CD4-positive, alpha-beta memory T cell (primary cell): Measurements from ENCODE around the gene MYO1B. TPM values are rescaled to one million over a fixed set of nuclear protein-coding genes. Genes with fewer than 3 reads are reported as not detected.

ENCODE experiments used
- CTCF ChIA-PET: fragments of 350-600 bp; sonication (Branson Sonifier 250); formaldehyde crosslinking; loops from one replicate; lab custom pipeline; 2021; ENCODE audit warnings: inconsistent platforms; ENCODE audit not compliant: partially characterized antibody; lab: Charles Lee
- POLR2A ChIA-PET: fragments of 350-600 bp; sonication (Branson Sonifier 250); formaldehyde crosslinking; loops from one replicate; lab custom pipeline; 2021; ENCODE audit not compliant: partially characterized antibody; lab: Charles Lee
- DNase-seq, 5 donors: peaks; one replicate each; pipeline versions ENCODE4 v3.0.0 to v3.0.0-alpha.2; 2020 to 2022; ENCODE audit warnings: mixed read lengths in 1 of 5
- H3K27ac ChIP-seq: one replicate; pipeline ENCODE4 v1.7.0; 2013; ENCODE audit warnings: low read depth, low read length
- H3K27me3 ChIP-seq: 2 replicates; pipeline ENCODE4 v1.7.0; 2013; ENCODE audit warnings: mild to moderate bottlenecking, low read length, moderate library complexity; ENCODE audit not compliant: insufficient read depth
- H3K36me3 ChIP-seq: 2 replicates; pipeline ENCODE4 v1.7.0; 2013; ENCODE audit warnings: mild to moderate bottlenecking, low read length, moderate library complexity; ENCODE audit not compliant: insufficient read depth
- H3K4me1 ChIP-seq: 2 replicates; pipeline ENCODE4 v1.7.0; 2013; ENCODE audit warnings: mild to moderate bottlenecking, low read length, moderate library complexity; ENCODE audit not compliant: insufficient read depth
- H3K4me3 ChIP-seq, 2 donors: one replicate each; pipeline ENCODE4 v1.7.0; 2013; ENCODE audit warnings: low read length in 2 of 2, mild to moderate bottlenecking in 1 of 2
- H3K9me3 ChIP-seq, 2 donors: one replicate each; pipeline ENCODE4 v1.7.0; 2013; ENCODE audit warnings: low read length in 2 of 2, control low read depth in 1 of 2; ENCODE audit not compliant: control insufficient read depth in 1 of 2
- H3K27ac Mint-ChIP-seq, 7 donors: one replicate each; pipeline ENCODE4 v1.8.0; 2020 to 2021; ENCODE audit warnings: mixed read lengths in 7 of 7, mild to moderate bottlenecking in 6 of 7, inconsistent platforms in 3 of 7, moderate library complexity in 3 of 7
- H3K27me3 Mint-ChIP-seq, 2 donors: one replicate each; pipeline ENCODE4 v1.8.0; 2020 to 2021; ENCODE audit warnings: mixed read lengths in 2 of 2
- H3K36me3 Mint-ChIP-seq, 2 donors: one replicate each; pipeline ENCODE4 v1.8.0; 2020 to 2021; ENCODE audit warnings: mixed read lengths in 2 of 2, inconsistent platforms in 1 of 2, mild to moderate bottlenecking in 1 of 2
- H3K4me1 Mint-ChIP-seq, 4 donors: one replicate each; pipeline ENCODE4 v1.8.0; 2020 to 2021; ENCODE audit warnings: mixed read lengths in 4 of 4, mild to moderate bottlenecking in 1 of 4
- H3K4me3 Mint-ChIP-seq, 8 donors: one replicate each; pipeline ENCODE4 v1.8.0; 2020 to 2021; ENCODE audit warnings: mixed read lengths in 8 of 8, mild to moderate bottlenecking in 7 of 8, moderate library complexity in 6 of 8, inconsistent platforms in 3 of 8
- H3K9me3 Mint-ChIP-seq, 8 donors: one replicate each; pipeline ENCODE4 v1.8.0; 2020 to 2021; ENCODE audit warnings: mixed read lengths in 8 of 8, mild to moderate bottlenecking in 5 of 8, inconsistent platforms in 3 of 8, moderate library complexity in 1 of 8
- intact Hi-C: fragments of 100-400 bp; cut with micrococcal nuclease; formaldehyde crosslinking; loops from one replicate; pipeline ENCODE4 v1.15.1; 2023
- polyA plus RNA-seq, 2 donors: library from polyadenylated mRNA; unstranded; fragments of 300-500 nt; fragmentation: Illumina TruSeq; gene quantifications; one replicate each; pipeline ENCODE4 v1.2.3, GENCODE V29; 2021
- total RNA-seq, 2 experiments: library from RNA; stranded (reverse); gene quantifications; one replicate each; pipeline ENCODE4 v1.2.3, GENCODE V29; 2021

The MYO1B gene
- total and polyA plus RNA-seq, 4 experiments from 2014 or later: 0.12 to 0.38 (median 0.17) TPM

DNA sequence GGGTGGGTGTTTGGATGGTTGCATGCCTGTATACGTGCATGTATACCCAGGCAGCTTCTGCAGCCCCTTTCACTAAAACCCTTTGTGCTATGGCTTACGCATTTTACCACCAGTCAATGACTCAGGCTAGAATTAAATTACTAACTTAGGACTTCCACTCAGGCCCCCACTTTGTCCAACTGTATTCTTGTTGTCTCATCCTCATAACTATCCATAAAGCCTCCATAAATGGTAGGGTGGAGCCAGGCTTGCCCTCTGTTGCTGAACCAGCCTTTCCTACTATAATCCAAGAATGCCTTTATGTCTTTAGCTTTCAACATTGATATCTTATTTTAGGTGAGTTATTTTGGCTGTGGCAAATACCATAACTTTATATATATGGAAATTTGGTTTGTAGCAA, 119.9 kb downstream of the MYO1B start:
- Histone ChIP-seq H3K36me3 (no peaks in the 10 kb centered on the region), H3K4me1 (no peaks in the 10 kb centered on the region), H3K27me3 (no peaks in the 10 kb centered on the region), H3K9me3 (no peaks in the 10 kb centered on the region), H3K27ac (no peak overlapping the region), H3K4me3 (no peak overlapping the region)
- Mint-ChIP-seq H3K36me3 (no peaks in the 10 kb centered on the region), H3K27me3 (peaks cover 2 to 4% of the 10 kb centered on the region in 2 donors), H3K9me3 (no peaks in the 10 kb centered on the region), H3K4me3 (no peak overlapping the region), H3K4me1 (peaks cover 0 to 2% (median 0%) of the 10 kb centered on the region in 4 donors), H3K27ac (no peak overlapping the region)
- ChIA-PET CTCF (no interaction called here), POLR2A (no interaction called here)
- no peak for DNase-seq
- intact Hi-C loops: no loop called here

DNA sequence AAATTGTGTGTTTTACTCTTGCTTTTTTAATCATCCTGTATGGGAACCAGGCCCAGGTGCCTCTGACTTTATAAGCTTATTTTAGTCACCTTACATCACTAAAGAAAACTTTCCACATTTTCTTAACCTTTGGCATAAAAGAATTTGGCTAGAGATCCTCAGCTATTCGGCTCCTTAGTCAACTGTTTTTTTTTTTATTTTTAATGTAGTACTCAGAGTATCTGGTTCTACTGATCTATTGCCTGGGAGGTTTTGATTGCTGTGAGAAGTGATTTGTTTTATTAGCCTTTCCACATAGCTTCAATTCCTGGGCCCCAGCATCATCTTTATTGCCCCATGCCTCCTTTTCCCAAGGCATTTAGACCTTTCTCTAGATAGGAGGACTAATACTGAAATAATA, 121.0 kb downstream of the MYO1B start:
- peaks cover 0 to 4% of the 10 kb centered on the region in 2 donors for H3K27me3 Mint-ChIP-seq
- no peaks in the 10 kb centered on the region for H3K9me3 Mint-ChIP-seq
- H3K4me1 Mint-ChIP-seq: peaks cover 0 to 2% (median 0%) of the 10 kb centered on the region in 4 donors
- no peak overlapping the region for H3K4me3 Mint-ChIP-seq
- CTCF ChIA-PET: no interaction called here
- Histone ChIP-seq H3K36me3 (no peaks in the 10 kb centered on the region), H3K27me3 (no peaks in the 10 kb centered on the region), H3K4me1 (no peaks in the 10 kb centered on the region), H3K9me3 (no peaks in the 10 kb centered on the region), H3K4me3 (no peak overlapping the region), H3K27ac (no peak overlapping the region)
- POLR2A ChIA-PET: no interaction called here
- DNase-seq: no peak
- intact Hi-C loops: no loop called here
- H3K36me3 Mint-ChIP-seq: no peaks in the 10 kb centered on the region
- no peak overlapping the region for H3K27ac Mint-ChIP-seq

DNA sequence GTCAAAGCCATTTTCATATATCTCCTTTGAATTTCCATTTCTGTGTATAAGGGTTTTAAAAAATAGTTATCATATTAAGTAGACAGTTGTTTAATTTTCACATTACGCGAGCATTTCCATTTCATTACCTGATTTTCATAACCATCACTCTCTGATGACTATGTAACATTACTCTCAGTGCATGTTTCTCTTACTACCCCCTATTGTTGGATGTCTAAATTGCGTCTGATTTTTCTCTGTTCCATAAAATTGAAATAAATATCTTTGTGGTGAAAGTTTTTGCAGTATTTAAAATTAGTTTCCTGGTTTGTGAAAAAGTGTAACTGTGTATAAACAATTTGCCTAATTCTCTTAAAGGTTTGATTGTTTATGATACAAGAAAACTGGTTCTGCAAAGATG, 123.8 kb downstream of the MYO1B start:
- POLR2A ChIA-PET: no interaction called here
- H3K4me1 Mint-ChIP-seq: no peaks in the 10 kb centered on the region

DNA sequence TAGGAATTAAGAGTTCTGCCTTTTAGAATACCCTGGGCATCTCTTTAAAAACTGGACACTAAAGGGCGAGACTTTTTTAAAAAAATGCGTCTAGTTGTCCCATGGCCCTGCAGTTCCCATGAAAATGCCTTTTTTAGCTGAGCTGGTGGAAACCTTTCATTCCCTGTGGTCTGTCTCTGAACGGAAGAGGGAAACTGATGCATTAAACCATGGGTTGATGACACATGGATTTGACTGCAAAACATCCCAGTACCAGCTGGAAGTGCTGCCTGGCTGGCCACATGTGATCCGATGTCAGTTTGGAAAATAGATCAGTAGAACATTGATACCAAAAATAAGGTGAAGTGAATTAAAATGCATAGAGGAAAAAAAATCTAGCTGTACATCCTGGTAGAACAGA, 129.2 kb downstream of the MYO1B start:
- no peak for DNase-seq
- no peak overlapping the region for H3K4me3 ChIP-seq
- no peak overlapping the region for H3K27ac ChIP-seq
- no peaks in the 10 kb centered on the region for H3K36me3 ChIP-seq
- no peak overlapping the region for H3K27ac Mint-ChIP-seq
- POLR2A ChIA-PET: no interaction called here
- H3K4me1 Mint-ChIP-seq: no peaks in the 10 kb centered on the region
- no peaks in the 10 kb centered on the region for H3K4me1 ChIP-seq
- no peaks in the 10 kb centered on the region for H3K27me3 ChIP-seq
- no peaks in the 10 kb centered on the region for H3K27me3 Mint-ChIP-seq
- H3K9me3 ChIP-seq: no peaks in the 10 kb centered on the region
- CTCF ChIA-PET: no interaction called here
- no peaks in the 10 kb centered on the region for H3K36me3 Mint-ChIP-seq
- H3K9me3 Mint-ChIP-seq: no peaks in the 10 kb centered on the region
- H3K4me3 Mint-ChIP-seq: no peak overlapping the region
- intact Hi-C loops: no loop called here

More for the DNA sequence above, 123.8 kb downstream of the MYO1B start:
- Mint-ChIP-seq H3K27me3 (no peaks in the 10 kb centered on the region), H3K27ac (no peak overlapping the region), H3K9me3 (no peaks in the 10 kb centered on the region), H3K36me3 (no peaks in the 10 kb centered on the region), H3K4me3 (no peak overlapping the region)
- Histone ChIP-seq H3K27ac (no peak overlapping the region), H3K36me3 (no peaks in the 10 kb centered on the region), H3K4me1 (no peaks in the 10 kb centered on the region), H3K27me3 (no peaks in the 10 kb centered on the region), H3K9me3 (no peaks in the 10 kb centered on the region), H3K4me3 (no peak overlapping the region)
- DNase-seq: peak in 1 of 5 donors; percentile 1
- CTCF ChIA-PET: no interaction called here
- intact Hi-C loops: loop anchor here (1.0 kb wide), 1 partner anchor 204 kb away; no protein-coding TSS in a partner anchor

DNA sequence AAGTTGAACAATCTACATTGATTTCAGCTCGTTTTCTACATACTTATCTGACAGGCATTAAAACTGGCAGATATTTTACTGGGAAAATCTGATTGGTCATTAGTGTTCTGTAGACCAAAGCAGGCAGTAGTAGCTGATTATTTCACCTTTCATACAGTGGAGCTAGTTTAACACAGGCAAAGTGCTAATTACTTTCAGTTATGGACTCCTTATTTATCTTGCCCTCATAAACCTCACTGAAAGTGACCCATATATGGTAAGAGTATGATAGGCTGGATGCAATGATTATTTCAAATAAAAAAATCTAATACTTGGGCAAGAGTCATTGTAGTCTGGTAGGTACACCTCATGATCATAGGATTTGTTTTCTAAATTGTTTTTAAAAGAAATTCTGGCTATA, 129.7 kb downstream of the MYO1B start:
- Histone ChIP-seq H3K4me1 (no peaks in the 10 kb centered on the region), H3K9me3 (no peaks in the 10 kb centered on the region), H3K36me3 (no peaks in the 10 kb centered on the region), H3K27ac (no peak overlapping the region), H3K27me3 (no peaks in the 10 kb centered on the region), H3K4me3 (no peak overlapping the region)
- intact Hi-C loops: no loop called here
- no peak overlapping the region for H3K4me3 Mint-ChIP-seq
- H3K9me3 Mint-ChIP-seq: no peaks in the 10 kb centered on the region
- ChIA-PET POLR2A (no interaction called here), CTCF (no interaction called here)
- no peaks in the 10 kb centered on the region for H3K27me3 Mint-ChIP-seq
- H3K36me3 Mint-ChIP-seq: no peaks in the 10 kb centered on the region
- no peak for DNase-seq
- H3K27ac Mint-ChIP-seq: no peak overlapping the region
- no peaks in the 10 kb centered on the region for H3K4me1 Mint-ChIP-seq

DNA sequence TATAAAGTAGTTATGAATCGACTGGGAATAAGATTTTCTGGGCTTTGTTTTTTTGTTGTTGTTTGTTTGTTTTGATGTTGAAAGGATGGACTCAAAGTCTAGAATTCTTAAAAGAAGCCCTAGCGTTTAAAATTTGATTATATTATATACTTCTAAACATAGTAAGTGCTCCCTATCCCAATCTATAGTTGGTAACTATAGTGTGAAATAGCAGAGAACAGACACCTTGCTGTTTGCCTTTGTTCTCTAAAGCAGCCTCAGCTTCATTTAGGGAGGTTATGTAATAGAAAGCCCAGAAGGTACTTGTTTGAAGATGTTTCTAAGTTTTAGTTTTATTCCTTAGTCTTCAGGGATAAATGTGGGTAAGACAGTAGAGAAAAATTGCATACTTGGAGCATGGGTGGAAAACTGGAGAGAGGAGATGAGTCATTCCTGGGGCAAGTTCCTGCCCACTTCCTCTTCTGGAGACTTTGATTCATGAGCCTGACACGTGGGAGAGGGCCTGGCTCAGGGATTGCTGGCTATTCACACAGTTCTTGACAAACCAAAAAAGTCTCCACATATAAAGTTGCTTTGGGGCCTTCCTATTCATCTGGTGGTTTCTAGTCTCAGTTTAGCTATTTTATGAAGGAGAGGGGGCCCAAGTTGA, 131.9 kb downstream of the MYO1B start:
- H3K27ac ChIP-seq: no peak overlapping the region
- no peaks in the 10 kb centered on the region for H3K36me3 Mint-ChIP-seq
- ChIA-PET CTCF (no interaction called here), POLR2A (no interaction called here)
- H3K4me1 ChIP-seq: no peaks in the 10 kb centered on the region
- H3K9me3 Mint-ChIP-seq: no peaks in the 10 kb centered on the region
- DNase-seq: no peak
- no peak overlapping the region for H3K4me3 Mint-ChIP-seq
- H3K36me3 ChIP-seq: no peaks in the 10 kb centered on the region
- no peak overlapping the region for H3K4me3 ChIP-seq
- H3K9me3 ChIP-seq: no peaks in the 10 kb centered on the region
- no peaks in the 10 kb centered on the region for H3K27me3 Mint-ChIP-seq
- no peaks in the 10 kb centered on the region for H3K4me1 Mint-ChIP-seq
- no peak overlapping the region for H3K27ac Mint-ChIP-seq
- intact Hi-C loops: no loop called here
- no peaks in the 10 kb centered on the region for H3K27me3 ChIP-seq

DNA sequence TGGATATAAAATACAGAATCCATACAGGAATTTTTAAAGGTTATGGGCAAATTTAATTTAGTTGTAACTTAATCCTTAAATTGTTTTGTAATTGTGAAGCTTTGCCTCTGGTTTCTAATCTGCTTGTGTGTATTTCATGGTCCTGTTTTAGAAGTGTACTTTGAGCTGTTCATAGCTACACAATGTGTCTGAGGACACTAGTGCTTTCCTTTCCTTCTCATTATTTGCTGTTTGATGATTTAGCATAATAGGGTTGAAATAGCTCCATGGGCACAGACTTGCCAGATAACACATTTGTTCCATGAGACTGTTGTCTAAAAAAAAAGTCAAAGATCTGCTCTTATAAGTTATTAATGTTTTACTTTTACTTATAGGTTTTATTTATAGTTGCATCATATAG, 134.2 kb downstream of the MYO1B start:
- H3K27ac ChIP-seq: no peak overlapping the region
- Mint-ChIP-seq H3K4me1 (no peaks in the 10 kb centered on the region), H3K27ac (no peak overlapping the region), H3K27me3 (no peaks in the 10 kb centered on the region), H3K36me3 (no peaks in the 10 kb centered on the region), H3K9me3 (no peaks in the 10 kb centered on the region), H3K4me3 (no peak overlapping the region)
- no peak for DNase-seq
- intact Hi-C loops: no loop called here
- no peaks in the 10 kb centered on the region for H3K4me1 ChIP-seq
- no peaks in the 10 kb centered on the region for H3K9me3 ChIP-seq
- H3K27me3 ChIP-seq: no peaks in the 10 kb centered on the region
- ChIA-PET CTCF (no interaction called here), POLR2A (no interaction called here)
- H3K4me3 ChIP-seq: no peak overlapping the region
- H3K36me3 ChIP-seq: no peaks in the 10 kb centered on the region
